GM23338 (cell line): Measurements from ENCODE around the gene APBA2. TPM values are rescaled to one million over a fixed set of nuclear protein-coding genes. Genes with fewer than 3 reads are reported as not detected.

Source experiments
- ATAC-seq: fragments of 200-7000 bp; cut with Tn5 transposase; 3 replicates; pipeline ENCODE4 v1.9.1; 2020
- DNase-seq: peaks from one replicate; pipeline ENCODE4 v3.0.0-alpha.2; 2015; ENCODE audit warnings: low spot score
- H2AFZ ChIP-seq: fragments of 200-600 bp; sonication (generic); 2 replicates; pipeline ENCODE4 v1.8.0; 2016; ENCODE audit warnings: antibody characterized with exemption, mild to moderate bottlenecking, moderate library complexity
- H3F3A ChIP-seq: fragments of 200-600 bp; sonication (generic); replicated peaks from 2 replicates; pipeline ENCODE4 v1.8.0; 2017; ENCODE audit warnings: antibody characterized with exemption, mixed run types, low read depth
- H3K27ac ChIP-seq: fragments of 200-600 bp; sonication (generic); 2 replicates; pipeline ENCODE4 v1.6.1; 2016; ENCODE audit warnings: low read depth
- H3K27me3 ChIP-seq: fragments of 200-600 bp; sonication (generic); 2 replicates; pipeline ENCODE4 v1.8.0; 2016; ENCODE audit warnings: mild to moderate bottlenecking, mixed run types, moderate library complexity; ENCODE audit not compliant: insufficient read depth
- H3K36me3 ChIP-seq: fragments of 200-600 bp; sonication (generic); 2 replicates; pipeline ENCODE4 v1.8.0; 2016; ENCODE audit warnings: mild to moderate bottlenecking; ENCODE audit not compliant: insufficient read depth
- H3K4me1 ChIP-seq: fragments of 200-600 bp; sonication (generic); 2 replicates; pipeline ENCODE4 v1.8.0; 2016; ENCODE audit warnings: mild to moderate bottlenecking, moderate library complexity; ENCODE audit not compliant: insufficient read depth
- H3K4me2 ChIP-seq: fragments of 200-600 bp; sonication (generic); 2 replicates; pipeline ENCODE4 v1.7.1; 2017; ENCODE audit warnings: mixed run types
- H3K4me3 ChIP-seq: fragments of 200-600 bp; sonication (generic); 2 replicates; pipeline ENCODE4 v1.6.1; 2016; ENCODE audit warnings: mixed run types
- H3K79me2 ChIP-seq: fragments of 200-600 bp; sonication (generic); replicated peaks from 2 replicates; pipeline ENCODE4 v1.8.0; 2017; ENCODE audit warnings: mild to moderate bottlenecking; ENCODE audit not compliant: insufficient read depth
- H3K9me2 ChIP-seq: fragments of 200-600 bp; sonication (generic); 2 replicates; pipeline ENCODE4 v1.8.0; 2017; ENCODE audit not compliant: insufficient read depth
- H4K20me1 ChIP-seq: fragments of 200-600 bp; sonication (generic); replicated peaks from 2 replicates; pipeline ENCODE4 v1.8.0; 2017; ENCODE audit warnings: mild to moderate bottlenecking; ENCODE audit not compliant: insufficient read depth
- H3K27ac Mint-ChIP-seq: 2 replicates; pipeline ENCODE4 v1.8.0; 2020; ENCODE audit warnings: inconsistent platforms, mild to moderate bottlenecking, moderate library complexity, mixed read lengths
- H3K27me3 Mint-ChIP-seq: 3 replicates; pipeline ENCODE4 v1.8.0; 2022; ENCODE audit warnings: low read depth, mild to moderate bottlenecking, moderate library complexity, mixed read lengths, inconsistent platforms; ENCODE audit not compliant: insufficient read depth, poor library complexity
- H3K36me3 Mint-ChIP-seq: 3 replicates; pipeline ENCODE4 v1.8.0; 2021; ENCODE audit warnings: low read depth, mild to moderate bottlenecking, inconsistent platforms, moderate library complexity, mixed read lengths
- H3K4me1 Mint-ChIP-seq: 3 replicates; pipeline ENCODE4 v1.8.0; 2020; ENCODE audit warnings: mild to moderate bottlenecking, inconsistent platforms, mixed read lengths
- H3K4me3 Mint-ChIP-seq: 3 replicates; pipeline ENCODE4 v1.8.0; 2021; ENCODE audit warnings: moderate library complexity, mild to moderate bottlenecking, inconsistent platforms, mixed read lengths
- H3K9me3 Mint-ChIP-seq: 3 replicates; pipeline ENCODE4 v1.8.0; 2020; ENCODE audit warnings: moderate library complexity, mild to moderate bottlenecking, inconsistent platforms, mixed read lengths
- CREB1 ChIP-seq: fragments of 250-450 bp; sonication (Bioruptor Pico); IDR thresholded peaks from 2 replicates; pipeline ENCODE4 v1.5.0; 2020; ENCODE audit warnings: low read depth, mild to moderate bottlenecking, moderate library complexity
- CTCF ChIP-seq, 2 experiments: fragments of 200-600 bp in 1 of 2; sonication (generic) in 1 of 2; conservative IDR thresholded peaks; 2 replicates each; pipeline versions ENCODE4 v1.5.1 to v1.6.1; 2016 to 2017; ENCODE audit warnings: antibody characterized with exemption in 2 of 2, low read depth in 2 of 2, mild to moderate bottlenecking in 2 of 2, moderate library complexity in 1 of 2
- ETS1 ChIP-seq: IDR thresholded peaks from 2 replicates; pipeline ENCODE4 v1.6.1; 2016; ENCODE audit warnings: antibody characterized with exemption
- EZH2 ChIP-seq: fragments of 200-600 bp; sonication (generic); IDR thresholded peaks from one replicate; pipeline ENCODE4 v1.8.0; 2017; ENCODE audit warnings: antibody characterized with exemption, mild to moderate bottlenecking, low read depth; ENCODE audit not compliant: unreplicated experiment
- EZH2phosphoT487 ChIP-seq: fragments of 200-600 bp; sonication (generic); IDR thresholded peaks from one replicate; pipeline ENCODE4 v1.8.1; 2018; ENCODE audit warnings: antibody characterized with exemption; ENCODE audit not compliant: unreplicated experiment
- JUNB ChIP-seq: IDR thresholded peaks from one replicate; pipeline ENCODE4 v1.6.1; 2016; ENCODE audit warnings: antibody characterized with exemption; ENCODE audit not compliant: unreplicated experiment
- NANOG ChIP-seq: IDR thresholded peaks from 2 replicates; pipeline ENCODE4 v1.6.1; 2016; ENCODE audit warnings: antibody characterized with exemption, borderline replicate concordance
- POLR2AphosphoS5 ChIP-seq: IDR thresholded peaks from 2 replicates; pipeline ENCODE4 v1.6.1; 2016; ENCODE audit warnings: antibody characterized with exemption, low read depth
- REST ChIP-seq: IDR thresholded peaks from one replicate; pipeline ENCODE4 v1.6.1; 2018; ENCODE audit warnings: antibody characterized with exemption; ENCODE audit not compliant: unreplicated experiment
- STAT1 ChIP-seq: IDR thresholded peaks from one replicate; pipeline ENCODE4 v1.6.1; 2016; ENCODE audit warnings: antibody characterized with exemption; ENCODE audit not compliant: unreplicated experiment
- ZNF114 ChIP-seq: fragments of 250-450 bp; sonication (Bioruptor Pico); IDR thresholded peaks from 2 replicates; pipeline ENCODE4 v1.5.0; 2020; ENCODE audit warnings: mild to moderate bottlenecking, moderate library complexity
- ZNF331 ChIP-seq: fragments of 250-450 bp; sonication (Bioruptor Pico); IDR thresholded peaks from 2 replicates; pipeline ENCODE4 v1.5.0; 2020; ENCODE audit warnings: low read depth, mild to moderate bottlenecking, moderate library complexity
- ZNF462 ChIP-seq: fragments of 250-450 bp; sonication (Bioruptor Pico); IDR thresholded peaks from 2 replicates; pipeline ENCODE4 v1.5.0; 2020; ENCODE audit warnings: mild to moderate bottlenecking, moderate library complexity
- polyA plus RNA-seq: library from polyadenylated mRNA; unstranded; fragments of >200 nt; fragmentation: Nextera tagmentation; extraction: Ambion mirVana; gene quantifications from 2 replicates; pipeline ENCODE4 v1.2.1, GENCODE V29; 2016
- total RNA-seq: library from RNA; depleted of rRNA; stranded (reverse); fragments of >200 nt; shearing (Covaris generic); gene quantifications from 2 replicates; pipeline ENCODE4 v1.2.3, GENCODE V29; 2014

Gene APBA2
- total and polyA plus RNA-seq, 2 experiments from 2014 or later, result 5.9 to 24.7 TPM

- no peak for TF ChIP-seq ZNF462 (CRISPR knock-in tag)
Observed at GRCh38 chr15:28902856-28903255, 17.1 kb downstream of the APBA2 start (continued).

GRCh38 chr15:28903555-28903954 lies 17.8 kb downstream of the APBA2 start:
- H3K27me3 ChIP-seq, result no peaks in the 10 kb centered on the region
- no peaks in the 10 kb centered on the region for H4K20me1 ChIP-seq
- no peak overlapping the region for H3K4me3 Mint-ChIP-seq
- DNase-seq (no peak), ATAC-seq (no peak)
- no peaks in the 10 kb centered on the region for H3K4me1 ChIP-seq
- no peaks in the 10 kb centered on the region for H3K9me2 ChIP-seq
- H2AFZ ChIP-seq, result no peak overlapping the region
- no peak overlapping the region for H3K4me2 ChIP-seq
- H3K4me1 Mint-ChIP-seq, result peaks cover 3% of the 10 kb centered on the region; the same call in 2 of the 3 replicates
- H3K27ac Mint-ChIP-seq, result no peak overlapping the region
- H3K27me3 Mint-ChIP-seq, result peaks cover 7% of the 10 kb centered on the region
- H3K9me3 Mint-ChIP-seq, result peaks cover 3% of the 10 kb centered on the region; the same call in 2 of the 3 replicates
- no peak overlapping the region for H3K27ac ChIP-seq
- peaks cover 10% of the 10 kb centered on the region; the same call in 1 of the 2 replicates for H3K79me2 ChIP-seq
- peaks cover 2% of the 10 kb centered on the region; the same call in 2 of the 3 replicates for H3K36me3 Mint-ChIP-seq
- no peaks in the 10 kb centered on the region for H3F3A ChIP-seq
- H3K4me3 ChIP-seq, result no peak overlapping the region
- no peaks in the 10 kb centered on the region for H3K36me3 ChIP-seq
- TF ChIP-seq NANOG, result no peak
- TF ChIP-seq ZNF114 (CRISPR knock-in tag), result no peak
- TF ChIP-seq ETS1, result no peak
- TF ChIP-seq EZH2, result no peak
- TF ChIP-seq ZNF331 (CRISPR knock-in tag), result no peak
- TF ChIP-seq STAT1, result no peak
- no peak for TF ChIP-seq CREB1
- no peak for TF ChIP-seq CTCF (conservative IDR thresholded peaks at IDR 0.05; ENCODE audit: low read depth in 2 of 2)
- no peak for TF ChIP-seq EZH2phosphoT487
- no peak for TF ChIP-seq REST
- TF ChIP-seq POLR2AphosphoS5, result no peak
- no peak for TF ChIP-seq JUNB
